GM21825 (cell line): Measurements from ENCODE around the gene POLR1E.
"Not testable (repeated sequence)": the region's sequence is repeated elsewhere in the genome, so short reads cannot be mapped to it uniquely, and the experiment has no call there.

Experiments
- ATAC-seq: cut with Tn5 transposase; IDR thresholded peaks from one replicate; pipeline ENCODE4 v1.9.1; 2021; ENCODE audit warnings: mild to moderate bottlenecking, moderate library complexity; ENCODE audit not compliant: unreplicated experiment

POLR1E gene

DNA sequence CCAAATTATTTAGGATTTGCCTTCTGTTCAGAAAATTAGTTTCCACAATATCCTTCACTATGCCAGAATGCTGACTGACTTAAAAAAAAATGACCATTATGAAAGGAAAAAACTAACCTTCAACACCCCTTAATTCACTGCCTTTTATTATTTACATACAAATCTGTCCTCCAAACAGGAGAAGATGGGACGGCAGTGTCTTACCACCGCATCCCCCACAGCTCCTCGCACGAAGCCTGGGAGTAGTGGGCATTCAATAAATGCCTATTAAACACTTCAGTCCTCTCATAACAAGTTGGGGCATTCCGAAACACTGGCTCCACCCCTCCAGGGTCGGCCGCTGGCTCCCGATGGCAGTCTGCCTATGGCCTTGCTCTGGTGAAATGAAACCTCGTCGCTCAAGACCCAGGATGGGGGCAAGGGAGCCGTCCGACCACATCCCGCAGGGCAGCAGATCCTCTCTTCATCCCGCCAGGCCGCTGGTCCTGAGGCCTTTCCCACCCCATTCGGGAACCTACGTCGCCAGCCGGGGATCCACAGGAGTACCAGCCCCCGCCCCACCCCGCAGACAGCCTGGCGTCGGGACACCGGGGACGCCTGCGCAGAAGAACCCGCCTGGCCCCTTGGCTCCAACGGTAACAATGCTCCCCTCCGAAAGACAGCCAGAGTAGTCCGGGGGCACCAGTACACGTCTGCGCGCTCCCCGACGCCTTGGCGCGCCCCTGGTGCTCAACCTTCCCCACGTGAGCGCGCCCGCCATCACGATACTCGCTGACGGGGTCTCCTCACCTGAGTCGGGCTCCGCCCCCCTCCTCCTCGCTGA is 21.1 kb upstream of the POLR1E start:
- peak; percentile 34 for ATAC-seq

DNA sequence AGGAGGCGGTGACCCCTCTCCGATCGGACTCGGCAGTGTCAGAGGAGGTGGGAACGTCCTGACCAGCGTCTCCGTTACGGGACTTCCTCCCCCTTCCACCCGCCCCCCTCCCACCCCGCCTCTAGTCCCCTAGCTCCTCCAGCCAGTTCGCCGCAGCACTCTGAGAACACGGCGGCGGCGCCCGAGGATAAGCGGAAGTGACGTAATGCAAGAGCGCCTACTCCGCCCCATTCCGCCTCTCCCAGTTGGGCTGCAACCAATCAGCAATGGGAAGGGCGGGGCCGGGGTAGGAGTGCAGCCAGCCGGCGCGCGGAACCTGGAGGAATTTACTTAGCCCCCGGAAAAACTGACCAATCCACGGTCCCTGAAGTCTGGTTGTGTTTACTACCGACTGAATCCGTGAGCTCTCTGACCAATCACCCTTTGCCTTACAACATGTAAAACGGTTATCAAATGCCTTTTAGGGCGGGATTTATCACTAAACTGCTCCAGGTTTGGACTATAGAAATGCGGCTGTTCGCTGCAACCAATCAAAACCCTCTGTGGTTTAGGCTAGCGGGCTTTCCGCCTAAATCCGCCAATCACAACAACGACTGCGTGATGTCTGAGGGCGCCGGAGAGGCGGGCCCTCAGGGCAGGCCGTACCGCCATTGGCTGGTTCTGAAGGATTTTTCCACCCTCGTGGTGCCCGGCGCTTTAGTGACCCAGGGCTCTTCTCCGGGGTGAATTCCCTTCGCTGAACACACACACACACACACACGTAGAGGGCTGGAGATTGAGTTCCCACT is 20.3 kb upstream of the POLR1E start, which contains the start of gene ZBTB5:
Gene ZBTB5, minus strand, starts transcription at position 202 of the 788 bp plus-strand sequence. CDS start 22,899 bp downstream, outside the sequence.
- peak; percentile 73 for ATAC-seq

DNA sequence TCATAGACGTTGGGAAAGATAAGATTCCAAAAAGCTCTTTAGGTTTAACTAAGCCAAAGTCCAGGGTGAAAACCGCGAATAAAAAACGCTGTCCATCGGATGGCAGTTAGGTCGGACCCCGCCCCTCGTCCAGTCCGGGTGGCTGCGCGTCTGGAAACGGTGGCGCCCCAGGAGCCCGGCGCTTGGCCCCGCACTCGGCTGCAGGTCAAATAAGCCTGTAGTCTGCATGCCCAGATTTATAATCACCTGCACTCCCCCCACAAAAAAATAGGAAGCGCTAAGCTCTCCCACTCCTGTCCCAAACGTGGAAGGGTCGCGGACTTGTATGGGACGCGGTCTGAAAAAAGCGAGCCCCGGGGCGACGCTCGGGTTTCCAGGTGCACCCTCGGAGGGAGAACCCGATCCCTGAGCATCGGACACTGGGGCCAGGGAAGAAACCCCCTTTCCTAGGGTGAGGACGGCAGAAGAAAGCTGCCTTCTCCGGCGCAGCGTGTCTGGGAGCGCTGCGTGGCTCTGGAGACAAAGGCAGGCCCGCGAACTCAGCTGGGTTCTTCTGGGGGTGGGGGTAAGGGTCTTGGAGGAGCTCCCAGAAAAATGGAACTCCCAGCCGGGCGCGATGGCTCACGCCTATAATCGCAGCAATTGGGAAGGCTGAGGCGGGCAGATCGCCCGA is 19.6 kb upstream of the POLR1E start:
- peak; percentile 5 for ATAC-seq

DNA sequence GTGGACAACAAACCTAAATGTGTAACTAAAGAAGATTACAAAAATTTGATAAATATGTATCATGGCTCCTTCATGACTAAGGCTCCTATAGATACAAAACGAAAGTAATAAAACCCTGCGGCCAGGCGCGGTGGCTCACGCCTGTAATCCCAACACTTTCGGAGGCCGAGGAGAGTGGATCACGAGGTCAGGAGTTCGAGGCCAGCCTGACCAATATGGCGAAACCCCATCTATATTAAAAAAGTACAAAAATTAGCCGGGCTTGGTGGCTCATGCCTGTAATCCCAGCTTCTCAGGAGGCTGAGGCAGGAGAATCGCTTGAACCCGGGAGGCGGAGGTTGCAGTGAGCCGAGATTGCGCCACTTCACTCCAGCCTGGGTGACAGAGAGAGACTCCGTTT is 18.2 kb upstream of the POLR1E start:
- not testable (repeated sequence) for ATAC-seq

DNA sequence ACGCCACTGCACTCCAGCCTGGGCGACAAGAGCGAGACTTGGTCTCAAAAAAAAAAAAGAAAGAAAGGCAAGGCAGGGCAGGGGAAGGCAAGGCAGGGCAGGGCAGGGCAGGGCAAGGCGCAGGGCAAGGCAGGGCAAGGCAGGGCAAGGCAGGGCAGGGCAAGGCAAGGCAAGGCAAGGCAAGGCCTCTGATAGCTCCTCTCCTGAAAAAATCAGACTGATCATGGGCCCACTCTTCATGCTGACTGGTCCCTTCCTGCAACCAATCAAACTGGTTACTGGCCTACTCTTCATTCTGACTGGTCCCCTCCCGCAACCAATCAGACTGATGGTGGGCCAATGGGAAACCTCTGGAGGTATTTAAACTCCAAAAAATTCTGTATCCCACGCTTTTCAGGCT is 17.1 kb upstream of the POLR1E start:
- ATAC-seq = no peak

DNA sequence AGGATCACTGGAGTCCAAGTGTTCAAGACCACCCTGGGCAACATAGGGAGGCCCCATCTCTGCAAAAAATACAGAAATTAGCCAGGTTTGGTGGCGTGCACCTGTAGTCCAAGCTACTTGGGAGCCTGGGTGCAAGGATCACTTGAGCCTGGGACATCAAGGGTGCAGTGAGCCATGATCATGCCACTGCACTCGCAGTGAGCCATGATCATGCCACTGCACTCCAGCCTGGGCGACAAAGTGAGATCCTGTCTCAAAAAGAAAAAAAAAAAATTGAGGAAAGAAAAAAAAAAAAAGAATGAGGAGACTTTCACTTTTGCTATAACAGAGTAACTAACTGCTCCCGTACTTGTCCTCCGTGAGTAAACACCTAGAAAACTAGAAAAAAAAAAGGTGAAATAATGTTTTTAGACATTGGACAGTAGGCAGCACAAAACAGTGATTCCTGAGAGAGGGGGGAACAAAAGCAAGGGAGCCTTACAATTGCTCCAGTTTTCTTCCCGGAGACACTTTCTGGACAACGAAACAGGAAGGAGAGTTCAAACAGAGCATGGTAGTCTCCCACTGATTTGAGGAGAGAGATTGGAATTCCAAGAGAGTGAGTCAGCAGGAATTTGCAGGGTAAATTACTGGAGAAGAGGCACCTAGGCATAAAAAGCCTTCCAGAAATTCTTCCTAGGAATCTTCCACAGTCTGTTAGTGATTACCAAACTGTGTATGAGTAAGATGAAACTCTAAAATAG is 13.6 kb upstream of the POLR1E start:
- no peak for ATAC-seq

DNA sequence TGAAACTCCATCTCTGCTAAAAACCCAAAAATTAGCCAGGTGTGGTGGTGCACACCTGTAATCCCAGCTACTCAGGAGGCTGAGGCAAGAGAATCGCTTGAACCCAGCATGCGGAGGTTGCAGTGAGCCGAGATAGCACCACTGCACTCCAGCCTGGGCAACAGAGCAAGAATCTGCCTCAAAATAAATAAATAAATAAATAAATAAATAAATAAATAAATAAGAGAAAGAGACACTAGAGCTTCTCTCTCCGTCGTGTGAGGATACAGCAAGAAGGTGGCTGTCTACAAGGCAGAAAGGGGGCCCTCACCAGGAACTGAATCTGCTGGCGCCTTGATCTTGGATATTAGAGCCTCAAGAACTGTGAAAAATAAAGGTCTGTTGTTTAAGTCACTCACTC is 11.8 kb upstream of the POLR1E start:
- ATAC-seq = not testable (repeated sequence)

DNA sequence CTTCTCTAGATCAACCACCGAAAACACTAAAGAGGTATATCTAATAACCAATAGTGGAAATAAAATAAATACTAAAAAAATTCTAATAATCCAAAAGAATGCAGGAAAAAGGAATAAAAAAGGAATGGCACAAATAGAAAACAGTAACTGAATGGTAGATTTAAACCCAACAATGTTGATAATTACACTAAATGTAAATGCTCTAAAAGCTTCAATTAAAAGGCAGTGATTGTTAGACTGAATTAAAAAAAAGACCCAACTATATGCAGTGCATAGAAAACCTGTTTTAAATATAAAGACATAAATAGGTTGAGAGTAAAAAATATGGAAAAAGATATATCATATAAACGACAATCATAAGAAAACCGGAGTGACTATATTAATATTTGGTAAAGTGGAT is 11.3 kb upstream of the POLR1E start:
- ATAC-seq = no peak

DNA sequence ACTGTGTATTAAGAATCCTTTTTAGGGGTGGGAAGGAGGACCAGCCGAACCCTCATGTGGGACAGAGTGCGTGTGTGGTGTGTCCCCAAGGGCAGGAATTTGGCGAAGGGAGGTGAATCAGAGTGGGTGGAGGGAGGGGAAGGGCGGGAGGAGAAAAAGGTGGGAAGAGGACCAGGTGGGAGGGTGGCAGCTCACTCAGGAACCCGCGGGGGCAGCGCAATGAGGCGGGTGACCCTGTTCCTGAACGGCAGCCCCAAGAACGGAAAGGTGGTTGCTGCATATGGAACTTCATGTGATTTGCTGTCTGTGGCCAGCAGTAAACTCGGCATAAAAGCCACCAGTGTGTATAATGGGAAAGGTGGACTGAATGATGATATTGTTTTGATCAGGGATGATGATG is 8.8 kb upstream of the POLR1E start:
- ATAC-seq = no peak

DNA sequence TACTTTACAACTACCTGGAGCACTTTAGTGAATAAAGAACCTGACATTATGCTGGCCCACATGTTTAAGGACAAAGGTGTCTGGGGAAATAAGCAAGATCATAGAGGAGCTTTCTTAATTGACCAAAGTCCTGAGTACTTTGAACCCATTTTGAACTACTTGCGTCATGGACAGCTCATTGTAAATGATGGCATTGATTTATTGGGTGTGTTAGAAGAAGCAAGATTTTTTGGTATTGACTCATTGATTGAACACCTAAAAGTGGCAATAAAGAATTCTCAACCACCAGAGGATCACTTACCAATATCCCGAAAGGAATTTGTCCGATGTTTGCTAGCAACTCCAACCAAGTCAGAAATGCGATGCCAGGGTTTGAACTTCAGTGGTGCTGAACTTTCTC is 8.3 kb upstream of the POLR1E start:
- not testable (repeated sequence) for ATAC-seq

DNA sequence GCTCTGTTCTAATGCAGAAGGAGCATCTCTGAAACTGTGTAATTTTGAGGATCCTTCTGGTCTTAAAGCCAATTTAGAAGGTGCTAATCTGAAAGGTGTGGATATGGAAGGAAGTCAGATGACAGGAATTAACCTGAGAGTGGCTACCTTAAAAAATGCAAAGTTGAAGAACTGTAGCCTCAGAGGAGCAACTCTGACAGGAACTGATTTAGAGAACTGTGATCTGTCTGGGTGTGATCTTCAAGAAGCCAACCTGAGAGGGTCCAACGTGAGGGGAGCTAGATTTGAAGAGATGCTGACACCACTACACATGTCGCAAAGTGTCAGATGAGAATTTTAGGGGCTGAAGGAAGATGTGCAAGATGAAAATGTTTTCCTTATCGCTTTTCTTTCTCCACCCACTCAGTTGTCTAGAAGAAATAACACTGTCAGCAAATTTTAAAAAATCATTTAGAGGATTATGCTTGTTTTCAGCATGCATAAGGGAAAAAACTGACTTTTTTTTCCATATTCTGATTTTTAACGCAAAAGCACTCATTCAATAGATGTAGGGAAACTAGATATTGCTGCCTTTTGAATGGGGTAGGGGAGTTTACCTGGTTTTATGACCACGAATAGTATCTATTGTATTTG is 7.6 kb upstream of the POLR1E start:
- ATAC-seq = not testable (repeated sequence)

DNA sequence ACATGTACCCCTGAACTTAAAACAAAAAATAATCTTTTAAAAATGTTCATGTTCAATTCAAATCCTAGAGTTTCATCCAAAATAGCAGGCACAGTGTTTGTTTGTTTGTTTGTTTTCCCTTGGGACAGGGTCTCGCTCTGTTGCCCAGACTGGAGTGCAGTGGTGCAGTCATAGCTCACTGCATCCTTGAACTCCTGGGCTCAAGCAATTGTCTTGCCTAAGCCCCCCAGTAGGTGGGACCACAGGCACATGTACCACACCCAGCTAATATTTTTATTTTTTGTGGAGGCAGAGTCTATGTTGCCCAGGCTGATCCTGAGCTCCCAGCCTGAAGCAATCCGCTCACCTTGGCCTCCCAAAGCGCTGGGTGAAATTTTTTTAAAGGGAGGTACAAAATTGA is 5.0 kb upstream of the POLR1E start:
- no peak for ATAC-seq

DNA sequence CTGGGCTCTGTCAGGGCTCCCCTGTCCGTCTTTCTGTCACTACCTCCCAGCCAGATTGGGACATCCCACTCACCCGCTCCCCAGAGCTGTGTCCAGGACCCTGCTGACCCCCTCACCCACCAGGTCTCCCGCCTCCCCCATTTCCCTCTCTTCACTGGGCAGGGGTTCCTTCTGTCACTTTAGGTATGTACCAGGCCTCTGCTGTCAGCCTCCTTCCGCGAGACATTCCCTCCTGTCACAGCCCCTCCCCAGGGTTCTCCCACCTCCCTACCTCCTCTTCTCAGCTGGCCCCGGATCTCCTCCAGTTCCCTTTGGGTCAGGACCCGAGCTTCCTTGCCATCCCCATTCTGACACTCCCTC is 488 bp downstream of the POLR1E start:
- no peak for ATAC-seq

DNA sequence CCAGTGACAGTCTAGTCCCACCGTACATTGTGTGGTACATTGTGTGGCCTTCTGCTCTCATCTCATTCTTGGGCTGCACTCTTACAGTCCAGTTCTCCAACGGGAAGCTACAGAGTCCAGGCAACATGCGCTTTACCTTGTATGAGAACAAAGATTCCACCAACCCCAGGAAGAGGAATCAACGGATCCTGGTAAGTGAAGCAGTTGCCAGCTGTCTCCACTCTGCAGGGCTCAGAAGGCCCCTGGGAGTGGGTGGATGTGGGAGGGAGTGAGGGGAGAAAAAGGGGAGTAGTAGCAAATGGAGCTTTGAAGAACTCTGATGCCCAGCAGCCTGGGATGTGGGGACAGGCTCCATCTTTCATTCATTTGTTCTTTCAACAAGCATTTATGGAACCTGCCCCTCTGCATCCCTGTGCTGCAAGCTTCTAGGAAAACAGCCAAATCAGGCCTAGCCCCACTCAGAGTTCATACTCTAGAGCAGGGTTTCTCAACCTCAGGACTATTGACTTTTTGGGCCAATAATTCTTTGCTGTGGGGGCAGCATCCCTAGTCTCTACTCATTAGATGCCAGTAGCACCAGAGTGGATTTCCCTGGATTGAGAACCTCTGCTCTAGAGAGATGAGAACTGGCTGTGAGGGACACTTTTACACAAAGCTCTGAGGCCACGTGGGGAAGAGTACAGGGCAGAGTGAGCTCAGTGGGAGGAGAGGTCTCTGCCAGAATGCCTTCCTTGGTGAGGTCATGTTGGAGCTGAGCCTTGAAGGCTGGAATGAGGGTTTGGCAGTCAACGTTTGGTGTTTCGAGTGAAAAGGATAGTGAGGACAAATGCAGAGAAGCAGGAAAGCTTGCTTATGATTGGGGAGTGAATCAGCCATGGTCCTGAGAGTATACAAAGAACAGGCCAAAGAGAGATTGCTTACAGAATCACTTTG is 1.1 kb downstream of the POLR1E start:
- ATAC-seq = no peak

DNA sequence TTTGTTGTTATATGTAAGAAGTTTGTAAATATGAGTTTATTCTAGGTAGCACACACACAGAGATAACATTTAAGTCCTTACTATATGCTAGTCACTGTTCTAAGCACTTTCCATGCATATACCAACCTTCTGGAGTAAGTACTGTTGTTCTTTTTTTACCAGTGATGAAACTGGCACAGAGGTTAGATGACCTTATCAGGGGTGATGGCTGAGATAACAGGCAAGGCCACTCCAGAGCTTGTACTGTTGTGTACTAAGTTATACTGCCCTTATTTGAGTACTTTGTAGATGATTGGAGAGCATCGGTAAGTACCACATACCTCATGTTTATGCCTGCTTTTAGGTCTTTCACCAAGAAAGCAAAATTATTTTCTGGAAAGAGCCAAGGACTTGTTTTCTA is 6.2 kb downstream of the POLR1E start:
- no peak for ATAC-seq

DNA sequence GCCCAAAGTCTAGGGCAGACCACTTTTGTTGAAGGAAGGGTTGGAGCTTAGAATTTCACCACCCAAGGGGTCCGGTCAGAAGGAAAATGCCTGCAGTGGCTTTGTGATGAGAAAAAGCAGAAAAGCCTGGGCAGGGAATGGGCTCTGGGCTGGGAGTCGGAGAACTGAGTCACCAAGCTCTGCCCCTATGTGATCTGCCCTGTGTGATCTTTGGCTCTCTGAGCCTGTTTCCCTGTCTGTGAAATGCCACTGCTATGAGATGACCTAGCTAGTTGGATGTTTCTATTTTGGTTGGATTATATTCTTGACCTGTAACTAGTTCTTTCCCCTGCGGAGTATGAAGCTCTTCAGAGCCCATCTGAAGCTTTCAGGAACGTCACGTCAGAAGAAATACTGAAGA is 9.8 kb downstream of the POLR1E start:
- ATAC-seq = no peak

DNA sequence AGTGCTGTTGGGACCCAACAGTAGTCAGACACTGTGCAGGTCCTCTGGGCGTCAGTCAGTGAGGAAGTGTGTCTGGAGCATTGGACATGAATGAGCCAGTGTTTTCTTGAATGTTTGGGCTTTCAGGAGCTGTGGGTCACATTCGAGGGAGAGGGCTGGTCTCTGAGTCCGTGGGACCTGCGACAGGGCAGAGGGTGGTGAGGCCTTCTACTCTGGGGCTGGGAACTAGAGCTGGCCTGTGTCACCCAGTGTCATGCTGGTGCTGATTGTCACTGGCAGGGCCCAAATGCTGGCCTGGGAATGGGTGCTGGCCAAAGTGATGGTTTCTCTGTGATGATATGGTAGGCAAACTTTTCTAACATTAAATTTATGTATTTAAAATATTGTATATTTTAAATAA is 10.3 kb downstream of the POLR1E start:
- no peak for ATAC-seq

DNA sequence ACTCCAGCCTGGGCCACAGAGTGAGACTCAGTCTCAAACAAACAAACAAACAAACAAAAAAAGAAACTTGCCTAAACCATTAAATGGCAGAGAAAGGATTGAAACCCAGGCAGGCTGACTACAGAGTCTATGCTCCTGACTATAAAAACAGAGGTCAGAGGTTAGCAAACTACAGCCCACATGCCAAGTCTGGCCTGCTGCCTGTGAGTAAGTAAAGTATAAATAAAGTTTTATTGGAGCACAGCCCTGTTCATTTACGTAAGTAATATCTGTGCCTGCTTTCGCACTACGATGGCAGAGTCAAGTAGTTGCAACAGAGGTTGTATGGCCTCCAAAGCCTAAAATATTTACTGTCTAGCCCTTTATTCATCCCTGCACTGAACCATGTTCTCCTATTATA is 11.6 kb downstream of the POLR1E start:
- ATAC-seq = no peak

DNA sequence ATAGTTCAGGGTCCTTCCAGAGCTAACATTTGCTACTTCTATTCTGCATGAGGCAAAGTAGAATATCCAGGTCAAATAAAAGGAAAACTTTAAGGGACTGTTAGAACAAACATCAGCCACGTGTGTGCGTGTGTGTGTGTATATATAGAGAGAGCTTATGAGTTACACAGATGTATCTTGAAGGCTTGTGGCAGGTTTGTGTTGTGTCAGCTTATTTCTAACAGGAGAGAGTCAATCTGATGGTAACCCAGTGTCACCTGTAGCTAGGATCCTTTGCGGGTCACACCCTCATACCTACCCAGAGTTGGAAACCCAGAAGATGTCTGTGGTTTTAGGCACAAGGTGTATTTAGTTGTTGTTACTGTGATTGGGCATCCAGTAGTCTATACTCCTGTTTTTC is 12.7 kb downstream of the POLR1E start:
- no peak for ATAC-seq
